Gastrocnemius medialis (tissue), 4 donors: ENCODE measurements around the gene UBA3. TPM values are rescaled to one million over a fixed set of nuclear protein-coding genes. Genes with fewer than 3 reads are reported as not detected.

Experiments used
- ATAC-seq, 2 donors: fragments of 150-250 bp; one replicate each; pipeline ENCODE4 v1.9.1; 2016
- DNase-seq, 2 donors: peaks; one replicate each; pipeline ENCODE4 v3.0.0-alpha.2; 2019
- H3K27ac ChIP-seq, 4 donors: fragments of 200-600 bp; sonication (generic); 1 replicate in 1 of 4; 2 replicates in 3 of 4; pipeline ENCODE4 v1.5.1; 2016 to 2018; ENCODE audit warnings: mild to moderate bottlenecking in 2 of 4, moderate library complexity in 1 of 4
- H3K27me3 ChIP-seq, 3 donors: fragments of 200-600 bp; sonication (generic) in 2 of 3; 1 replicate in 1 of 3; 2 replicates in 2 of 3; pipeline versions ENCODE4 v1.5.1 to v1.6.0; 2016 to 2019; ENCODE audit warnings: mild to moderate bottlenecking in 1 of 3, moderate library complexity in 1 of 3
- H3K36me3 ChIP-seq, 2 donors: fragments of 200-600 bp; sonication (generic) in 1 of 2; one replicate each; pipeline ENCODE4 v1.5.1; 2017 to 2018
- H3K4me1 ChIP-seq, 2 donors: fragments of 200-600 bp; sonication (generic) in 1 of 2; one replicate each; pipeline ENCODE4 v1.5.1; 2016 to 2017; ENCODE audit warnings: mild to moderate bottlenecking in 2 of 2
- H3K4me3 ChIP-seq, 4 donors: fragments of 200-600 bp; sonication (generic) in 3 of 4; 1 replicate in 1 of 4; 2 replicates in 3 of 4; pipeline ENCODE4 v1.5.1; 2016 to 2019; ENCODE audit warnings: mild to moderate bottlenecking in 2 of 4
- H3K9me3 ChIP-seq, 3 donors: fragments of 200-600 bp; sonication (generic) in 2 of 3; 1 replicate in 1 of 3; 2 replicates in 2 of 3; pipeline ENCODE4 v1.5.1; 2016 to 2019
- POLR2A ChIP-seq, 2 donors: fragments of 450-650 bp; IDR thresholded peaks; one replicate each; pipeline ENCODE4 v1.6.1; 2017; ENCODE audit warnings: antibody characterized with exemption in 2 of 2, mild to moderate bottlenecking in 2 of 2, moderate library complexity in 2 of 2
- in situ Hi-C, 4 donors: fragments of 200-750 bp; cut with MboI; loops; one replicate each; pipeline versions ENCODE4 v1.15.0 to v1.8.0; 2017; ENCODE audit warnings: low sequenced_read_pairs in 4 of 4
- intact Hi-C: fragments of 100-400 bp; cut with DNase I; formaldehyde crosslinking; loops from one replicate; pipeline ENCODE4 v1.15.1; 2023; ENCODE audit warnings: low total_unique reads
- total RNA-seq, 4 donors: library from RNA; depleted of rRNA; stranded (reverse); fragments of >200 nt; gene quantifications; one replicate each; pipeline versions ENCODE4 v1.1.0 to v1.2.3, GENCODE V29; 2016
- TF ChIP-seq, protein P1 (sequence below), 5 experiments: fragments of 450-650 bp in 3 of 5; fragments of 200-600 bp in 2 of 5; sonication (generic) in 2 of 5; IDR thresholded peaks in 4 of 5; conservative IDR thresholded peaks in 1 of 5; 1 replicate in 4 of 5; 2 replicates in 1 of 5; pipeline ENCODE4 v1.5.1; 2016 to 2019; ENCODE audit warnings: antibody characterized with exemption in 5 of 5, mild to moderate bottlenecking in 3 of 5, moderate library complexity in 3 of 5

UBA3 gene
- total RNA-seq, 4 donors from 2014 or later = 29.3 to 42.2 (median 36.0) TPM

DNA sequence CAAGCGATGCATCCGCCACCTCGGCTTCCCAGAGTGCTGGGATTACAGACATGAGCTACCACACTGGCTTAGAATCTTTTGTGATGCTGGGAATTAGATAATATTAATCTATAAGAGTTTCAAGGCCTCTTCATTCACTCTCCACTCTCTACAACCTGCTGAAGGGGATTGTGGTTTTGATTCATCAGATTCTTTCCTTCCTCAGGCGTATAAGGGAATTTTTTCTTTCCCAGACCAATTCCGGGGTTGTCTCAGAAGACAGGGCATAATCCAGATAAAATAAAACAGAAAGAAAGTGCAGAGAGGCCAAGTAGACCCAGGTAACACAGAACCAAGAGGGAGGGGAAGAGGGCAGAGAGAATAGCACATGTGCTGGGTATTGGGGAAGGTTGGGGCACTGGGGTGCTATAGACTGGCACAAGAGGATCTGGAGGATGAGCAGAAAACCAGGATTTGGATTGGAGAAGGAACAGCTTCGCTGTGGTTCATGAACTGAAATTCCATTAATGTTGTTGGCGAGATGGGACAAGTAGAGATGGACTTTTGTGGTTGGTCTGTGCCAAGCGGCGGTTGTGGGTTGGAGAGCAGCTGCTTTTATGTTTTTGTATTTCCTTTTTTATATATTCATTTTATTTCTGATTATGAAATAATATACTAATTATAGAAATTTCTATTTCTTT lies 17.4 kb upstream of the UBA3 start:
- in situ Hi-C loops = no loop called here
- DNase-seq (no peak), ATAC-seq (no peak)
- Histone ChIP-seq H3K4me1 (peaks cover 67 to 71% of the 10 kb centered on the region in 2 donors), H3K27ac (peak overlapping the region; percentile 95 to 99 (median 97)), H3K36me3 (no peaks in the 10 kb centered on the region), H3K27me3 (no peaks in the 10 kb centered on the region), H3K4me3 (no peak overlapping the region), H3K9me3 (no peaks in the 10 kb centered on the region)
- no peak for TF ChIP-seq POLR2A (IDR thresholded peaks at IDR 0.05)
- TF ChIP-seq, protein P1, sequence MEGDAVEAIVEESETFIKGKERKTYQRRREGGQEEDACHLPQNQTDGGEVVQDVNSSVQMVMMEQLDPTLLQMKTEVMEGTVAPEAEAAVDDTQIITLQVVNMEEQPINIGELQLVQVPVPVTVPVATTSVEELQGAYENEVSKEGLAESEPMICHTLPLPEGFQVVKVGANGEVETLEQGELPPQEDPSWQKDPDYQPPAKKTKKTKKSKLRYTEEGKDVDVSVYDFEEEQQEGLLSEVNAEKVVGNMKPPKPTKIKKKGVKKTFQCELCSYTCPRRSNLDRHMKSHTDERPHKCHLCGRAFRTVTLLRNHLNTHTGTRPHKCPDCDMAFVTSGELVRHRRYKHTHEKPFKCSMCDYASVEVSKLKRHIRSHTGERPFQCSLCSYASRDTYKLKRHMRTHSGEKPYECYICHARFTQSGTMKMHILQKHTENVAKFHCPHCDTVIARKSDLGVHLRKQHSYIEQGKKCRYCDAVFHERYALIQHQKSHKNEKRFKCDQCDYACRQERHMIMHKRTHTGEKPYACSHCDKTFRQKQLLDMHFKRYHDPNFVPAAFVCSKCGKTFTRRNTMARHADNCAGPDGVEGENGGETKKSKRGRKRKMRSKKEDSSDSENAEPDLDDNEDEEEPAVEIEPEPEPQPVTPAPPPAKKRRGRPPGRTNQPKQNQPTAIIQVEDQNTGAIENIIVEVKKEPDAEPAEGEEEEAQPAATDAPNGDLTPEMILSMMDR (IDR thresholded peaks at IDR 0.05 in 4 of 5, conservative IDR thresholded peaks at IDR 0.05 in 1 of 5) = no peak
- intact Hi-C loops = no loop called here

DNA sequence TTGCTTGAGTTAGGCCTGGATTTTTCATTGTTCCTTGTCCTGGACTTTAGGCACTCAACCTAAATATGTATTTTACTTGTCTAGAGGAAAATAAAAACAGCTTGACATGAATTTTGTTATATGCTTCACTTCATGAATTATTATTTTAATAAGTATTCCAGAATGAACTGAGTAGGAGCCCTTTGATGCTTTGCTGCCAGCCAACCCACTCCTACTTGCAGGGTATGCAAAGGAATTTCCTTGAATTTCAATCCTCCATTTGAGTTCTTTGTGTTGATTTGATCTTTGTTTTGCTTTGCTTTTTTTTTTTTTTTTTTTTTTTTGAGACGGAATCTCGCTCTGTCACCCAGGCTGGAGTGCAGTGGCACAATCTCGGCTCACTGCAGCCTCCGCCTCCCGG lies 16.1 kb upstream of the UBA3 start:
- Histone ChIP-seq H3K36me3 (no peaks in the 10 kb centered on the region), H3K9me3 (no peaks in the 10 kb centered on the region), H3K4me1 (peaks cover 72 to 79% of the 10 kb centered on the region in 2 donors), H3K27ac (peak overlapping the region; percentile 95 to 99 (median 97)), H3K27me3 (no peaks in the 10 kb centered on the region), H3K4me3 (no peak overlapping the region)
- intact Hi-C loops = no loop called here
- in situ Hi-C loops = no loop called here
- ATAC-seq = no peak
- TF ChIP-seq, protein P1 (IDR thresholded peaks at IDR 0.05 in 4 of 5, conservative IDR thresholded peaks at IDR 0.05 in 1 of 5) = no peak
- DNase-seq = no peak

DNA sequence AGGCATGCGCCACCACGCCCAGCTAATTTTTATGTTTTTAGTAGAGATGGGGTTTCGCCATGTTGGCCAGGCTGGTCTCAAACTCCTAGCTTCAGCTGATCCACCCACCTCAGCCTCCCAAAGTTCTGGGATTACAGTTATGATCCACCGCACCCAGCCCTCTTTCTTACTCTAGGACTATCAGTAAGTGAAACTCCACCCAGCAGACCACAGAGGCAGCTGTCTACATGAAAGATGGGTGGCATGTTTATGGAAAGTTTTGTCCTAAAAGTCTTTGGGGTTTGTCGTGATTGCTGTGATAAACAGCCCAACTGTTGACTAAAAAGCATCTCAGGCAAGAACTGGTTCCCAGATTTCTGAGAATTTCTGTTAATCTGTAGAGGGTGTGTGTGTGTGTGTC lies 15.5 kb upstream of the UBA3 start:
- DNase-seq (no peak), ATAC-seq (no peak)
- H3K36me3 ChIP-seq = no peaks in the 10 kb centered on the region
- no peak overlapping the region for H3K4me3 ChIP-seq
- H3K27ac ChIP-seq = peak overlapping the region; percentile 95 to 99 (median 97)
- H3K4me1 ChIP-seq = peaks cover 79 to 81% of the 10 kb centered on the region in 2 donors
- intact Hi-C loops = no loop called here
- no peaks in the 10 kb centered on the region for H3K9me3 ChIP-seq
- H3K27me3 ChIP-seq = no peaks in the 10 kb centered on the region
- in situ Hi-C loops = no loop called here
- peak in 1 of 2 donors; percentile 8 for TF ChIP-seq POLR2A (IDR thresholded peaks at IDR 0.05)
- TF ChIP-seq, protein P1 (IDR thresholded peaks at IDR 0.05 in 4 of 5, conservative IDR thresholded peaks at IDR 0.05 in 1 of 5) = no peak

DNA sequence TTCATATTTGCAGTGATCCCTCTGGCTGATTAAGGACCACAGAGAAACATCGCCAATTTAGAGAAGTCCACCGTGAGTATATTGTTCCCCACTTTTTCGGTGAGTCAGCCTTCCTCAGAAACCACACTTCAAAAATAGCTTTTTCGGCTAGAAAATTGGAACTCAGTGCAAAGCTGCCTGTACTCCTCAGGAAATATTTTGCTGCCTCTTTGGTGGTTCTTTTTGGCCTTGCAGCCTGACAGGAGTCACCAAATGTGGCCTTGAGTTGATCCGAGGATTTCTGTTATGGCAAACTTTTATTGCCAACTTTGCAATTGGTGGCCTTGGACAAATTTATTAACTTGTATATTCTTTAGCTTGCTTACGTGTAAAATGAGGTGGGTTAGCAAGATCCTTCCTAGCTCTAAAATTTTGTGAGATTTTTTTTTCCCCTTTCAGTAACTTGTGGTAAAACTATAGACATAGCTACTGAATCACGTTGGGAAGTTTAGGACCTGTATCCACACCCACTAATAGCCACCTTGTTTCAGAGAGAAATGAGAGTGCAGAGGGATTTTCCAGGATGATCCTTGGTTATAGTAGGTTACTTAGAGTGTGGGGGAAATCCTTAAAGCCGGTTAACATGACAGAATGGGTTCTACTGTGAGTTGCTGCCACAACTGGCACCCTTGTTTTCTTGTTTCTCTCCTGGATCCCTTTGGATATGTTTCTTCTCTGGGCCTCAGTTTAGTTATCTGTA lies 14.5 kb upstream of the UBA3 start:
- Histone ChIP-seq H3K36me3 (no peaks in the 10 kb centered on the region), H3K9me3 (no peaks in the 10 kb centered on the region), H3K27me3 (no peaks in the 10 kb centered on the region), H3K4me1 (peaks cover 86 to 87% of the 10 kb centered on the region in 2 donors), H3K4me3 (no peak overlapping the region), H3K27ac (peak overlapping the region; percentile 95 to 99 (median 97))
- in situ Hi-C loops (no loop called here), intact Hi-C loops (no loop called here)
- TF ChIP-seq, protein P1 (IDR thresholded peaks at IDR 0.05 in 4 of 5, conservative IDR thresholded peaks at IDR 0.05 in 1 of 5) = no peak
- TF ChIP-seq POLR2A (IDR thresholded peaks at IDR 0.05) = no peak
- no peak for DNase-seq
- no peak for ATAC-seq
